NCI-H2081 (cell line): Measurements from ENCODE around the gene NOTUM.
"Not testable (repeated sequence)": the region's sequence is repeated elsewhere in the genome, so short reads cannot be mapped to it uniquely, and the experiment has no call there.

Experiments used
- DNase-seq, 2 experiments: peaks; one replicate each; lab custom pipeline; 2025; lab: John Stamatoyannopoulos, UW

The NOTUM gene

GRCh38 chr17:81996232-81996756 lies 35.3 kb upstream of the NOTUM start:
- DNase-seq: no peak

GRCh38 chr17:81995463-81996231 lies 34.7 kb upstream of the NOTUM start:
- DNase-seq: no peak

- DNase-seq: no peak
Observed at GRCh38 chr17:81994593-81995462, 33.8 kb upstream of the NOTUM start.

- no peak for DNase-seq
Observed at GRCh38 chr17:81993729-81994592, 33.0 kb upstream of the NOTUM start.

- DNase-seq: no peak
Observed at GRCh38 chr17:81992306-81993102, 31.5 kb upstream of the NOTUM start.

GRCh38 chr17:81991684-81992305 lies 30.8 kb upstream of the NOTUM start:
- DNase-seq: peak; percentile 81 to 91

GRCh38 chr17:81990836-81991683 lies 30.1 kb upstream of the NOTUM start:
- no peak for DNase-seq

GRCh38 chr17:81987161-81987770 lies 26.3 kb upstream of the NOTUM start:
- DNase-seq: no peak

- no peak for DNase-seq
Observed at GRCh38 chr17:81986606-81987005, 25.6 kb upstream of the NOTUM start.

- no peak for DNase-seq
Observed at GRCh38 chr17:81984773-81985410, 23.9 kb upstream of the NOTUM start.

- DNase-seq: no peak
Observed at GRCh38 chr17:81983639-81984373, 22.8 kb upstream of the NOTUM start.

- DNase-seq: no peak
Observed at GRCh38 chr17:81983011-81983638, 22.1 kb upstream of the NOTUM start.

GRCh38 chr17:81981511-81981910 lies 20.5 kb upstream of the NOTUM start:
- not testable (repeated sequence) for DNase-seq

- DNase-seq: no peak
Observed at GRCh38 chr17:81980707-81981343, 19.8 kb upstream of the NOTUM start.

- DNase-seq: no peak
Observed at GRCh38 chr17:81980122-81980521, 19.1 kb upstream of the NOTUM start.

- DNase-seq: peak in 1 of 2 experiments; percentile 33
Observed at GRCh38 chr17:81978524-81979298, 17.7 kb upstream of the NOTUM start.
